GM18511 (cell line): ENCODE measurements around the gene NOL8.

Source experiments
- ATAC-seq: cut with Tn5 transposase; IDR thresholded peaks from one replicate; pipeline ENCODE4 v1.9.1; 2021; ENCODE audit warnings: mild to moderate bottlenecking, moderate library complexity; ENCODE audit not compliant: unreplicated experiment

Gene NOL8

GRCh38 chr9:92325269-92325990 lies at the start of gene NOL8, which contains the start of gene CENPP:
Gene NOL8 (minus strand): TSS chr9:92325350. CDS start chr9:92324161, 1,189 bp downstream.
Gene CENPP (plus strand): TSS chr9:92325953.
- peak; percentile 98 for ATAC-seq

- no peak for ATAC-seq
These were observed 48.0 kb upstream of the NOL8 start for GRCh38 chr9:92373167-92373566.

- ATAC-seq, result no peak
These were observed 43.9 kb upstream of the NOL8 start for GRCh38 chr9:92369075-92369474.

DNA sequence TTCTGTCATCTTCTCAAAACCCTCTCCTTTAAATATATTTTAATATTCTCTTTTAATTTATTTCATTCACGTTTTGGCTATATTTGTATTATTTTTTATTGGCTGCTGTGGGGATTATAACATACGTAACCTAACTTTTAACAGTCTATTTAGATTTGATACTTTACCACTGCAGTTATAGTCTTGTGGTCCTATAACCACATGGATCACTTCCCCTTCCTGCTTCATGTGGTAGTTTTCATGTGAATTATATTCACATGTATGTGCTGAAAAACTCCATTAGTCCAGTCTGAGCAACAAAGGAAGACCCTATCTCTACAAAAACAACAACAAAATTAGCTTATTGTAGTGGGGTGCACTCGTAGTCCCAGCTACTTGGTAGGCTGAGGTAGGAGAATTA lies 34.9 kb upstream of the NOL8 start:
- ATAC-seq, result peak; percentile 44

DNA sequence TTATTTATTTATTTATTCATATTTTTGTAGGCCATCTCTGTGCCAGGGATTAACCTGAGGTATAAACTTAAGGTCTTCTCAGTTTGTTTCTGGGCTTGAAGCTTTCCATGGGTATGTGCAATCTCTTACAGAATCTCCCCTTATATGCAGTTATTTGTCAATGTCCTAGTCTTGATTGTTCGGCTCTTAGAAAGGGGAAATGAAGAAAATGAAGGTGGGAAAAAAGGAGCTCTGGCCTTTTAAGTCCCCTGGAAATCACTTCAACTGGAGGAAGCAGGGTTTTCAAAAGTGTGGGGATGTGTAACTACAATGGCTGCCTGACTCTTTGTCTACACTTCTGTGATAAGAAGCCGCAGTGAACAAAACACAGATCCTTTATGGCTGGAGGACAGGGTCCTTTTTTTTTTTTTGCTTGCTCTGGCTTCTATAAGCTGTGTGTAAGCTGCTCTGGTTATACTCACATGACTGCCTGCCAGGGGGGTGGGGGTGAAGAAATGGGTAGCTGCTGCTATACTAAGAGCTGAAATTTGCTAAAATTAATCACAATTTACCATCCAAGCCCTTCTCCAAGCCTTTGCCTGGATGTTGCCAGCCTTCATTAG lies 34.3 kb upstream of the NOL8 start:
- no peak for ATAC-seq

DNA sequence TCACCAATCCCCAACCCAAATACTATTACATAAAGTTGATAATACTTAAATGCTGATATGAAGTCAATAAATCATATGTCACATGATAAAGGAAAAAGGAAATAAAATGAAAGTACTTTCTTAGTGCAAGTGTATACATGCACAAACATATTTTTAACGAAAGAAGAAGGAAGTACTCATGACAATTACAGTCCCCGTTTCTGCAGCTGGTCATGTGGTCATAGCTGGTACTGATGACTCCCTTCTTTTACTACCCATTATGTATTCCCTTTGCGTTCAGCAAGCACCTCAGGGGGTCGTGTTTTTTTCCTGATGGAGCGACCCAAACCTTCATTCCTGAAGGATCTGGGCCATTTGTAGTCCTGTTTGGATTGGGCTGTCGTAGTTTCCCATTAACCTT lies 27.9 kb upstream of the NOL8 start:
- no peak for ATAC-seq

DNA sequence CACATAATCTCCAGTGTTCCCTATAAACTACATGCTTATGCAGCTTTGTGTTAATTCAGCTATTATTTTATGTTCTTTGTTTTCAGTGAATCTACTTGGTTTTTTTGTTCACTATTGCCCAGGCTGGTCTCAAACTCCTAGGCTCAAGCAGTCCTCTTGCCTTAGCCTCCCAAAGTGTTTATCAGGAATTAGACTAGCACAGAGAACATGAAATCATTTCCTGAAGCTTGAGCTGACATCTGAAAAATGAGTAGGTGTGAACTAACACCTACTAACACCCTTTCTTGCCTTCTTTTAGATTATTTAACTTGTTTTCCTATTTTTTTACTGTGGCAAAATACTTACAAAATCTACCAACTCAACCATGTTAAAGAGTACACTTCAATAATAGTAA lies 25.6 kb upstream of the NOL8 start:
- ATAC-seq, result no peak

GRCh38 chr9:92349771-92350739 lies 24.9 kb upstream of the NOL8 start:
- ATAC-seq, result no peak

DNA sequence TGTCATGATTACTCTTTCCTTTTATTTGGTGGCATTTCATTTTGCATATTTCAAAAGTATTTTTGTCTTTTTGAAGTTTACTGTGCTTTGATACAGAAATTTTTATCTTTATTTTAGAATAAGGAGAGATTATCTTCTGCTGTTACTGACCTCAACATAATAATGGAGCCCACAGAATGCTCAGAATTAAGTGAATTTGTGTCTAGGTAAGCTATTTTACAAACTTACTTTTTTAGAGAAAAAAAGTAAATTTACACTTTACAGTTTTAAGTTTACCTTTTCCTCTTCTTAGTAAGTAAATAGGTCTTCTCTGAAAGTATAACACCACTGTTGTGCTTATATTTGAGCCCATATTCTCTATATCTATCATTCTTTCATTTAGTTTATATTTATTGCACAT lies 20.4 kb upstream of the NOL8 start:
- ATAC-seq, result no peak

- no peak for ATAC-seq
These were observed 17.8 kb upstream of the NOL8 start for GRCh38 chr9:92342825-92343488.

GRCh38 chr9:92341578-92341977 lies 16.4 kb upstream of the NOL8 start:
- no peak for ATAC-seq

GRCh38 chr9:92333282-92333634 lies 8.1 kb upstream of the NOL8 start:
- no peak for ATAC-seq

- ATAC-seq, result no peak
These were observed 7.6 kb upstream of the NOL8 start for GRCh38 chr9:92332577-92333281.

- no peak for ATAC-seq
These were observed 3.1 kb upstream of the NOL8 start for GRCh38 chr9:92328225-92328624.

DNA sequence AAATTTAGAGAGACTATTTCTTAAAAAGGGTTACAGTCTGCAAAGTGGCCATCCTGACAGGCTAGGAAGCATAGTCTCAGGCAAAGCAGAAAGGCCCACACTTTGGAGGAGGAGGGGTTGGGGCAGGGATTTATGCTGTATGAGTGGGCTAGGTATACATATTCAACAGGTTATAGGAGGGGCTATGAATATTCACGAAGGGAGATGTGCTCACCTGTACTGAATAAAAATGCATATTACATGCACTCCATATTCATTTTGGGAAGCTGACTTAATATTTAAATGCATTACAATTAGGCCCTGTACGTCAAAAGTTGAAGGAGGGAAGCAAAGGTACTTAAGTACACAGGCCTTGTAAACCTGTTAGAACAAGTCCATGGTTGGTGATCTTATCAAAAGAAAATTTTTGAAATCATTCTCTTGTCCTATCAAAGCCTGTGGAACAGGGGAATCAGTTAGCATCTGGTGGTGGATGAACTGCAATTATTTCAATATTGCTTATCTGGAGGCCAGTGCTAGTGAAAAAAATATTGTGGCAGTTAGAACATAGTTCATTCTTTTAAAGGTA lies 2.2 kb upstream of the NOL8 start:
- no peak for ATAC-seq

DNA sequence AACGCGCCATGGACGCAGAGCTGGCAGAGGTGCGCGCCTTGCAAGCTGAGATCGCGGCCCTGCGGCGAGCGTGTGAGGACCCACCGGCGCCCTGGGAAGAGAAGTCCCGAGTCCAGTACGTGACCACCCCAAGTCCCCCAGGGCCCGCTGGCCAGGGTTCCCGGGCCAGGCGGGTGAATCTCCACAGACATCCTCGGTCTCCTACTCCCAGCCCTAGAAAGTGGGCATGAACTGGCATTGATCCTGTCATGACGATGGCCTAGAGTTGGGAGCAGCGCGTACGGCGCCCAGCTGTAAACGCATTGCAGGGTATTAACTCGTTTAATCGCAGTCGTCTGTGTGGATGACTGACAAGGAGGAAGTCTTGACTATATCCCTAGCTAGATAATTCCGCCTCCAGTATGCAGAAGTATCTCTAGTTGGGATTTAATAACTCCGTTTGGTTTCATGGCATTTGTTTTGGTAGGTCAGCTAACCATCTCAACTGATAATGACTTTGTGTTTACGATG lies 896 bp upstream of the NOL8 start:
- peak; percentile 8 for ATAC-seq

- peak; percentile 21 for ATAC-seq
These were observed 271 bp downstream of the NOL8 start for GRCh38 chr9:92324889-92325268.

DNA sequence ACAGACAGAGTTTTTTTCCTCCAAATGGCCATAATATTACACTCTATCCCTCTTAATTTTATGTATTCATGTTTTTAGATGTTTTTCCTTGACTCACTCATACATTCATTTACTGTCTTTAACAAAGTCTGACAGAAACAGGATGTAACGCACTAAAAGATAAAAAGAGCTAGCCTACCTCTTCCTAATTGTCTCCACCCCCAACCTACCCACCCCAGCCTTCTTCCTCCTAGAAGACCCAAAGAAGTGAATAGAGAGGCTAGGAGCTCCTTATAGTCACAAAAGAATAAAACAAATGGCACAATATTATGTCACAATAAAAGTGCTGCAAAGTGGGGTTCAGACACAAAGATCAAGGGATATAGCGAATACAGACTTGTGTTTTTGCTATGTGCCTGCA lies 719 bp downstream of the NOL8 start:
- ATAC-seq, result no peak

DNA sequence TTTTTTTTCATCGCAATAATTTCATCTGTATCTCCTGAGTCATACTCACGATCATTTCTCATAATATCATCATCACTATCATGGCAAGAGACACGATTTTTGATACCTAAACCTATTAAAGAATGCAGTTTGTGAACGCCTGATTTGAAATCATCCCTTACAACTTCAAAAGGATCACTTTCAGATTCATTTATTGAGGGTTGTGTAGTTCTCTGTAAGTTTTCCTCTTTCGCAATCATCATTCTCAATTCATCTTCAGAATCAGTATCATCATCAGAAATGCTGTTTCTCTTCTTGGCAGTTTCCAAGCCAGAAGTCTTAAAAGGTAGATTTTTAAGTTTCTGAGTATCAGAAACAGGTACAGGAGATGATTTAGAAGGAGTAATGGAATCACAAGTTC lies 9.7 kb downstream of the NOL8 start:
- ATAC-seq, result no peak

- ATAC-seq, result no peak
These were observed 11.5 kb downstream of the NOL8 start for GRCh38 chr9:92313624-92314012.
